SH-SY5Y (cell line): ENCODE results near the gene SYNE2.

ENCODE experiments used
- GATA2 ChIP-seq: IDR thresholded peaks from 2 replicates; pipeline ENCODE4 v1.6.1; 2011; ENCODE audit warnings: mild to moderate bottlenecking, low read depth, low read length
- GATA3 ChIP-seq: IDR thresholded peaks from 2 replicates; pipeline ENCODE4 v1.6.1; 2011; ENCODE audit warnings: low read depth, mild to moderate bottlenecking, low read length, moderate library complexity

The SYNE2 gene

DNA sequence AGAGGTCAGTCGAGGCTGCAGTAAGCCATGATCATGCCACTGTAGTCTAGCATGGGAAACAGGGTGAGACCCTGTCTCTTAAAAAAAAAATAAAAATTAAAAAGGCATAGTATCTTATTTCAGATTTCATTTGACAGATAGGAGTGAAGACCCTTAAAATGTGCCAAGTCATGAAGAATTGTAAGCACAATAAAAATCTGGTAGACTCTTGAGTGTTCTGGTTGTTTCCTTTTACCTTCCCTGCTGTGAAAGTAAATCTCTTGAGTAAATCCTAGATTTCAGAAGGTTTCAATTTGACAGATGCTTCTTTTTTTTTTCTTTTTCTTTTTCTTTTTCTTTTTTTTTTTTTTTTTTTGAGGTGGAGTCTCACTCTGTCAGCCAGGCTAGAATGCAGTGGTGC, 332.4 kb downstream of the SYNE2 start:
- TF ChIP-seq GATA2 (no peak), GATA3 (no peak)

DNA sequence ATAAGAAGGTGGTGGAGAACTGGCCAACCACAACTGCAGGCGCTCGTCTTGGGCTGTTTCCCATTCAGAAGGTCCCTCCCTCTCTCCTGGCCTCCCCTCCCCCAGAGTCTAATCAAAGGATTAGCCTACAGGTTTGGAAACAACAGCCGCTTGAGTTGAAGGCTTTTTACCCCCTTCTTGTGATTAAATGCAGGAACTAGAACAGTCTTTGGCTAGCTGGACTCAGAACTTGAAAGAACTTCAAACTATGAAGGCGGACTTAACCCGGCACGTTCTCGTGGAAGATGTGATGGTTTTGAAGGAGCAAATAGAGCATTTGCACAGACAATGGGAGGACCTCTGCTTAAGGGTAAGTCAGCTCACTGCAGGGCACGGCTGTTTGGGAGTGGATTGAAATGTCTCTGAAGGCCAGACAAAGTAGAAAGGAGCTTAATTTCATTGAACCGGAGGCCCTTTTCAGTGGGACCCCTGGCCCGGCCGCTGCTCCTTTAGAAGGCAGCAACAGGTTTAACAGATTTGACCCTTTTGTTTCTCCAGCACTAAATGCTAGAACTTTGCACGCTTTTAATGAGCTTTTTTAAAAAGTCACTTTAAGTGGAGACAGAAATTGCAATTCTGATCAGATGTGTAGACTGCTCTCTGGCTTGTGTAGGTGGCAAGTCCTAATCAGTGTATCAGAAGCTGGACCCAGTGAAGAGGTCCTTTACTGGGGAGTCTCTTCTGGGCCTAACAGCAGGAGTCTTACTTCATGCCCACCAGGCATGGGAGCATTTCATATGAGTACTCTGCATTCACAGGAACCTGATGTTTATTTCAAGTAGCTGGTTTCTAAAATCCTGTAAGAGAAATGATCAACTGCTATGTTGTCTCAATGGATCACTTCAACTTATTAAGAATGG, 333.7 kb downstream of the SYNE2 start:
- TF ChIP-seq GATA3 (no peak), GATA2 (no peak)

DNA sequence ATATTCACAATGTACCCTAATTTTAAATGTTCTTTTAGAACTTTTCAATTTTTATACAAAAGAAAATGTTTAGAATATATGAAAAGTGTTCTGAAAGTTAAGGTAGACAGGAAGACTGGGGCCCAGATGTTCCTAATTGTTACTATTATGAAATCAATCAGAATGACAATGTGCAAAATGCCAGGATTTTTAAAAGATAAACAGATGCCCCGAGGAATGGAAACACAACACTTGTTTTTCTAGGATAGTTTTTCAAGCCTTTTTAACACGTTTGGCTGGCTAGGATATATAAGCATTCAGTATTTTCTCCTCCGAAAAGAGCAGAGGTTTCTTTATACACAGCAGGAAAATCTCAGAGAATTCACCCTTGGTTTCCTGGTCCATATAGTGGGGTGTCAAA, 334.5 kb downstream of the SYNE2 start:
- TF ChIP-seq GATA3 = no peak
- no peak for TF ChIP-seq GATA2

DNA sequence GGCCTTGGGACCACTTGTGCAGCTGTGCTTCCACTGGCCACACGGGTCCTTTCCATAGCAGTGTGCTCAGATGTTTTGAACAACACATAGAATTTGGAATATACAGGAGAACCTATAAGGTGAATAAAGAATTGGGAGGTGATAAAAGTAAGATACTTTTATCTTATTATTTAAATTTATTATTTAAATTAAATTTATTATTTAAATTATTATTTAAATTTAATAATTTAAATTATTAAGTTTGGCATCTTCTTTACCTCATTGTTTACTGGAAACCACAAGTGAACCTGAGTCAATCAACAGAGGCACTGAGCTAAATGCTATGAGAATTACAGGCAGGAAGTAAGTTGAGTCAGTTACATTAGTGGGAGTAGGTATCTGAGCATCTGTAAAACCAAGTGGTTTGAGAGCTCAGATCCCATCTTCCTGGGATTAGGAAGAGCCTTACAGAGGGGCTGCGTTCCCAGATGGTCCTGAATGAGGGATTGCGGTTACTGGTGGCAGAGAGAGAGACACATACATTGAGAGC, 338.2 kb downstream of the SYNE2 start:
- TF ChIP-seq GATA2 = no peak
- no peak for TF ChIP-seq GATA3

DNA sequence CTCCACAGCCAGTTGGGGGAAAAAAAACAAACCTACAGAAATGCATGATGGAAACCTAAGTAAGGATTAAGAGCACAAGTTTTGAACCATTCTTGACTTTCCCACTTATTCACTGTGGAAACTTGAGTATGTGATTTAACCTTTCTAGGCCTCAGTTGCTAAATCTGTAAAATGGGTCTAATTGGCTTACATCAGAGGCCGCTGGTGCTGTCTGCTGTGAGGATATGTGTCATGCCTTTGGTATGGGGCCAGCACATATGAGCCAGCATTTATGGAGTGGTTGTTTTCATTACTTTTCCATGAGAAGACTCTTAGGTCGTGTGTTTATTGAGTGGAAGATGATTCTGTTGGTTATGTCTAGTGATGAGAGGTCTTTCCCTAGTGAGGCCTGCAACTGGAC, 339.0 kb downstream of the SYNE2 start:
- no peak for TF ChIP-seq GATA2
- TF ChIP-seq GATA3 = no peak

DNA sequence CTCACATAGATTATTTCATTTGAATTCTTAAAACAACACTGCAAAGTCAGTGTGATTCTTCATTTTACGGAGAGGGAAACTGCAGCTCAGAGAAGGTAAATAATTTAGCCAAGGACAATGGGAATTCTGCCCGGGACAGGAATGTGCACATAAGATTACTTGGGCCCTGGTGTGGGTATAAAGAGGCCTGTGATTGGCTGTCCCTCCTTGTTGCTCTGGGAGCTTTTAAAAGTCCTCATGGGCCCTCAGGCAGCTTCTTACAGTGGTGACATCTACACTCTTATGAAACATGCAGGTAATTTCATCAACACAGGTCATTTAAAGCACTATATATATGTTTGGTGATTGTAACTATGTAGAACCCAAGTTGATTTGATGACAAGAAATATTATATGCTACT, 341.0 kb downstream of the SYNE2 start:
- TF ChIP-seq GATA2 (no peak), GATA3 (no peak)

DNA sequence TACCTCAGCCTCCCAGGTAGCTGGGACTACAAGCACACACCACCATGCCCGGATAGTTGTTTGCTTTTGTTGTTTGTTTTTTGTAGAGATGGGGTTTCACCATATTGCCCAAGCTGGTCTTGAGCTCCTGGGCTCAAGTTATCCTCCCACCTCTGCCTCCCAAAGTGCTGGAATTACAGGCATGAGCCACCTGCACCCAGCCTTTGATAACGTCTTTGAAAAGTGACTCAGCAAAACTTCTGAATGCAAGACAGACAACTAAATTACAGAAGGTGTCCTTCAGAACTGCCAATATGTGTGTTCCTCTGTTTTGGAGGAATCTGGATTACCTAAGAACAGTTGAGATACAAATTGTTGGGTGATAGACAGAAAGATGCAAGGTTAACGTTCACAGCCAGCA, 341.6 kb downstream of the SYNE2 start:
- TF ChIP-seq GATA2 (no peak), GATA3 (no peak)

DNA sequence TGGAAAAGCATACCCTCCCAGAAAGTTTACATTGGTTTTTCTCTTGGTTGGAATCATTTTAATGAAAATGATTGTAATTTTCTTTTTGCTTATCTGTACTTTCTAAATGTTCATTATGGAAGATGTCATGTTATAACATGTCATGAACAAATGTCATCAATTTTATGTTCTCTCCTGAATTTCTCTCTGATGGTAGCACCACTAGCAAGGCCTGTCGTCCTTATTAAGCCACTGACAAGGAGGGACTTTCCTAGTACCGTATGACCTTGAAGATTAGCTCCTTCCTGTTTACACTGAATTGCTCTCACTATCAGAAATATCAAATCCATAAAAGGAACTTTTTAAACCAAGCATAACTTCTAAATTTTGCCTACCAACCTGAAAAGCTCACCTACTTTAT, 342.4 kb downstream of the SYNE2 start:
- TF ChIP-seq GATA3 (no peak), GATA2 (no peak)

DNA sequence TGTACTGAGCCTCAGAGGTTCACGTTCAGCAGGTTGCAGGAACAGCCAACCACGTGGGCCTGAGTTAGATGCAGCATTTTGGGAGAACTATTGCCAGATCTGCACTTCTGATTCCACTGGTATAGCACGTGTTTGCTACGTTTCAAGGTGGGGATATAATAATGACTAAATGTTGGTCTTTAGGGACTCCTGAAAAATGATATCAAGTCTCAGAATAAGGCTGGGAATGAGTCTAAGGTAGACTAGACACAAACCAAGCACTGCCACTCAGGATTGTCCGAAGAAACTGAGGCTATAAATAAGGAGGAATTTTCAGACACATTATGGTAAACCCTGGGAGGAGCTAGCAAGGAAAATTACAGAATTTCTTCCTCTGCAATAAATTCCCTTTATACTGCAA, 343.3 kb downstream of the SYNE2 start:
- no peak for TF ChIP-seq GATA3
- TF ChIP-seq GATA2 = no peak

DNA sequence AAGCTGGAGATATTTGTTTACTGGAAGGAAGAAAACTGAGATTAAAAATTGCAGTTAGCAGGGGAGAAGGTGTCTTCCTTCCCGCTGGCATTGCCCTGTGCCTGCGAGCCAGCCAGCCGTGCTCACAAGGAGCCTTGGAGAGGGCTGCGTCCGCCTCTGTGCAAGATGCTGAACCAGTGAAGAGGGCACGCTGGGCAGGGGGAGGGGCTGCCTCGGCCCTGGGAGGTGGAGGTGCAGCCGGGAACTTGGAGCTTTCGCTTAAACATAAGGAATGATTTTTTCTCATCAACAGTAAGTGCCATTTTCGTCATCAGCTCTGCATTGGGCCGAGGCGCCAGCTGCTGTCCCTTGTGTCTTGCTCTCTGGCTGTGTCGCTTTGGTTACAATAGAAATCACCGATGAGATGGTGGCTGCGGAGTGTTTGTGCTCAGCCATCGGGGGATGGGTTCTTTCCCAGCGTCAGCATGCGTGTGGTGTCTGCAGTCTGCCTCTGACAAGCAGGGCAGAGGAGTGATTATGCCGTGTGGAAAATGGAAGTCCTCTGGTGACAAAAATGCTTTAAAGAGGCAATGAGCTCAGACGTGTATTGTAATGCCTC, 344.1 kb downstream of the SYNE2 start:
- no peak for TF ChIP-seq GATA2
- TF ChIP-seq GATA3 = no peak

DNA sequence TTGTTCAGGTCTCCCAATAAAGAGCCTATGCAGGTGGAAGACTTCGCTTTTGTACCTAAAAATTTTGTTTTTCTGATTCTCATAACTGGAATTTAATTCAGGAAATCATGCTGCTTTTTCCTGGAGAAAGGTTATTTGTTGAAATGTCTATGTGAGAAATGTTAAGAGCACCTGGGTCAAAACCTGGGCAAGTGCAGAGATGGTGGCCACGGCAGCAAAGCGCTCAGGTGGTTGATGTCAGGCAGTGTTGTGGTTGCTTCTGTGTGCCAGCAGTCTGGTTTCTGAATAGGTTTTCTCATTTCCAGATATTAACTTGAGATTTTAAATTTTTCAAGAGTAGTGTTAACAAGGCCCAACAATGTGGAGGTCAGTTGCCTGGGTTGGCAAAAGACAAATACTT, 345.2 kb downstream of the SYNE2 start:
- TF ChIP-seq GATA2 = no peak
- TF ChIP-seq GATA3 = no peak

DNA sequence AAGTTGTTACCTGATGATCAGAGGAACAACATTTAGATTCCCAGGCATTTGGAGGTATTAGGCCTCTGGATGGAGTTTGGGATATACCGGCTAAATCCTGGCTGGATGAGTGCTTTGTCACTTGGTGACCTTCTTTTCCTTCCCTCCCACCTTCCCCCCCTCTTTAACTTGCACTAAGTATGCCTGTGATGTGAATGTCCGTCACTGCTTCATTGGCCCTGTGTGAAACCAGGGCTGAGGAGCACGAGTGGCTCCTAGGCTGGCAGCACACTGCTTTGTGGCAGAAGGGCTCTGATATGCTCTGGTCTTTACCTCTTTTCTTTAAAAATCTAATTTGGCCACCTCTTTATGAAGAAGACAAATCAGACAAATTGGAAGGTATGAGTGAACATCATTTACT, 345.7 kb downstream of the SYNE2 start:
- TF ChIP-seq GATA2 (no peak), GATA3 (no peak)

DNA sequence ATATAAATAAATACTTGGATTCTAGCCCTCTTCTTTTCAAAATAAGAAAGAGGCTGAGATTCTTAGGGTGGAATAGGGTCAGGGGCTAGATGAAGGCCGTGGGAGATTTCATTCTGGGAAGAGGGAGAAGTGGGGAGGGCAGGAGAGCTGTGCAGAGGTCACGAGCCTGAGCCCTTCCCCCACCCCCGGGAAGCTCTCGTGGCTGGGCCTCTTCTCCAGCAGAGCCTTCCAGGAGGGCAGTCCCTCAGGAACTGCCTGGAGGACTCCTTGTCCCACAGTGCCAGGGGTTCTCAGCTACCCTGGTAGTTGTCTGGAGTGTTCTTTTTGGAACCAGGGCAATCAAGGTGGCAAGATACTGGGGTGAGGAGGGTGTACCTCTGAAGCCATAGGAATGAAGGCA, 347.4 kb downstream of the SYNE2 start:
- TF ChIP-seq GATA3 (no peak), GATA2 (no peak)

DNA sequence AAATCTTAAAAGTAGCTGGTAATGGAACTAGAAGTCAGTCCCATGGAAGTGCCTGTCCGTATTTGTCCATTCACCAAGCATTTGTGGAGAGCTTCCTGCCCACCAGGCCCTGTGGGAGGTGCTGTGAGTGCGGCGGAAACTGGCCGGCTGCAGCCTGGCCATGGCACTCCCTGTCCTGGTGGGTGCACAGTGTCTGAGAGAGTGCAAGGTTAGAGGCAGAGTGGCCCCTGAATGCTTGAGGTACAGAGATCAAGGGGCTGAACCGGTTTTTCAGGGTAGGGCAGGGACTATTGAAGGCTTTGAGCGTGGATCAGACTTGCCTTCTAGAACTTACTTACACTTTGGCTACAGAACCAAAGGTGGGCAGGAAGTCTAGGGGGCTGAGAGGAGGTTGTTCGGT, 348.5 kb downstream of the SYNE2 start:
- no peak for TF ChIP-seq GATA3
- TF ChIP-seq GATA2 = no peak

DNA sequence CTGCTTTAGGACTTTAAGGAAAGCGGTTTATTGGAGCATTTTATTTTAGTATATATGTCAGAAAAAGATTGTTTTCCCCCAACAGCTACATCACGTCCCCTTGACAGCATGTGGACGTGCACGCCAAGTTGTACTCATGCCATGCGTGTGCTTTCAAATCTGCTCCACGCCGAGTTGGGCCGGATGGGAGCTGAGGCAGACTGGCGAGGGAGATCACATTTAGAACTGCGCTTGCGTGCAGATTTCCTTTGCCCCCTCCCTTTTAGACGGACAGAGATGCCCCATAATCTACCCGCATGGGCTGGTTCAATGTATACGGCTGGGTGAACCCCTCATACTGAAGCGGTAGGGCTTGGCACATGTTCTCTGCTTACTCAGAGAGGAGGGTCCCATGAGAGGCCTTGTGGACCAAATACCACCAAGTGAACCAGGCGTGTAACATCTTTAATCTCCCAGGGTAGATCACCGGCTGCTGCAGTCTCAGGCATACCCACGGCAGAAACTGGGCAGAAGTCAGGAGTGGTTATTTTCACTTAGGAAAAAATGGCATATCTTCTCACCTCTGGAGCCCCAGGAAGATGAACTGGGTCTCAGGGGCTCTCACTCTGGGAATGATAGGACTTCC, 349.2 kb downstream of the SYNE2 start:
- TF ChIP-seq GATA2 (no peak), GATA3 (no peak)

DNA sequence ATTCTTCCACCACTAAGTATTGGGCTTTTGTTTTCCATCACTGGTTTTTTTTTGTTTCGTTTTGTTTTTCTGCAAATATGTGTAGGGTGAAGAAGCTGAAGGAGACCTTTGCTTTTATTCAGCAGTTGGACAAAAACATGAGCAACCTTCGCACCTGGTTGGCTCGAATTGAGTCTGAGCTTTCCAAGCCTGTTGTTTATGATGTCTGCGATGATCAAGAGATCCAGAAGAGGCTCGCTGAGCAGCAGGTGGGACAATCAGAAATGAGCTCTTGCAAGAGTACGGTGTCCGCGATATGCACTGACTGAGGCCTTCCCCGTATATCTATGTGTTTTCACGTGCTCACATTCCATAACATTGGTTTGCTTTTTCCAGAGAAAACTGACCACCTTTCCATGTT, 349.9 kb downstream of the SYNE2 start:
- TF ChIP-seq GATA3 (no peak), GATA2 (no peak)
